Activated naive CD8-positive, alpha-beta T cell (primary cell): ENCODE results near the gene IL10RB.
"Not testable (repeated sequence)": the region's sequence is repeated elsewhere in the genome, so short reads cannot be mapped to it uniquely, and the experiment has no call there.

Experiments
- H3K27ac Mint-ChIP-seq: one replicate; pipeline ENCODE4 v1.8.0; 2021; ENCODE audit warnings: mixed read lengths
- H3K27me3 Mint-ChIP-seq: one replicate; pipeline ENCODE4 v1.8.0; 2021; ENCODE audit warnings: mixed read lengths
- H3K36me3 Mint-ChIP-seq: one replicate; pipeline ENCODE4 v1.8.0; 2021; ENCODE audit warnings: mixed read lengths
- H3K4me1 Mint-ChIP-seq: one replicate; pipeline ENCODE4 v1.8.0; 2021; ENCODE audit warnings: low read depth, mixed read lengths
- H3K4me3 Mint-ChIP-seq: one replicate; pipeline ENCODE4 v1.8.0; 2021; ENCODE audit warnings: mild to moderate bottlenecking, mixed read lengths
- H3K9me3 Mint-ChIP-seq: one replicate; pipeline ENCODE4 v1.8.0; 2021; ENCODE audit warnings: low read depth, mixed read lengths

Gene IL10RB

GRCh38 chr21:33315946-33316710 is 50.0 kb downstream of the IL10RB start:
- Mint-ChIP-seq H3K4me1 (no peaks in the 10 kb centered on the region), H3K36me3 (no peaks in the 10 kb centered on the region), H3K27ac (no peak overlapping the region), H3K9me3 (no peaks in the 10 kb centered on the region), H3K27me3 (no peaks in the 10 kb centered on the region), H3K4me3 (no peak overlapping the region)

GRCh38 chr21:33317145-33317544 is 51.0 kb downstream of the IL10RB start:
- Mint-ChIP-seq H3K4me3 (no peak overlapping the region), H3K27ac (no peak overlapping the region), H3K36me3 (no peaks in the 10 kb centered on the region), H3K9me3 (no peaks in the 10 kb centered on the region), H3K27me3 (no peaks in the 10 kb centered on the region), H3K4me1 (no peaks in the 10 kb centered on the region)

GRCh38 chr21:33317786-33318486 is 51.8 kb downstream of the IL10RB start:
- no peaks in the 10 kb centered on the region for H3K9me3 Mint-ChIP-seq

GRCh38 chr21:33321005-33321404 is 54.8 kb downstream of the IL10RB start:
- not testable (repeated sequence) for H3K4me1 Mint-ChIP-seq, H3K9me3 Mint-ChIP-seq, H3K36me3 Mint-ChIP-seq, H3K4me3 Mint-ChIP-seq, H3K27ac Mint-ChIP-seq, H3K27me3 Mint-ChIP-seq

More at GRCh38 chr21:33317786-33318486, 51.8 kb downstream of the IL10RB start:
- H3K27ac Mint-ChIP-seq = no peak overlapping the region
- no peaks in the 10 kb centered on the region for H3K27me3 Mint-ChIP-seq
- H3K36me3 Mint-ChIP-seq = no peaks in the 10 kb centered on the region
- H3K4me3 Mint-ChIP-seq = no peak overlapping the region
- H3K4me1 Mint-ChIP-seq = no peaks in the 10 kb centered on the region

- not testable (repeated sequence) for H3K9me3 Mint-ChIP-seq, H3K4me3 Mint-ChIP-seq, H3K27ac Mint-ChIP-seq, H3K36me3 Mint-ChIP-seq, H3K27me3 Mint-ChIP-seq
- H3K4me1 Mint-ChIP-seq = peaks cover 24% of the 10 kb centered on the region
Observed at GRCh38 chr21:33323610-33324009, 57.4 kb downstream of the IL10RB start.

- Mint-ChIP-seq H3K4me1 (peaks cover 31% of the 10 kb centered on the region), H3K27me3 (no peaks in the 10 kb centered on the region), H3K36me3 (peaks cover 2% of the 10 kb centered on the region), H3K27ac (no peak within 1 kb of the TSS), H3K9me3 (no peaks in the 10 kb centered on the region), H3K4me3 (no peak within 1 kb of the TSS)
Observed at GRCh38 chr21:33324291-33325221, 58.4 kb downstream of the IL10RB start, which contains the start of gene IFNAR1. Gene IFNAR1, plus strand, starts transcription at chr21:33324970. Its CDS starts 86 bp downstream, at chr21:33325056.

- Mint-ChIP-seq H3K36me3 (peaks cover 2% of the 10 kb centered on the region), H3K4me3 (no peak overlapping the region), H3K9me3 (no peaks in the 10 kb centered on the region), H3K4me1 (peaks cover 39% of the 10 kb centered on the region), H3K27me3 (no peaks in the 10 kb centered on the region), H3K27ac (no peak overlapping the region)
Observed at GRCh38 chr21:33325222-33326067, 59.3 kb downstream of the IL10RB start.

- Mint-ChIP-seq H3K27ac (peak overlapping the region; percentile 46), H3K4me1 (peaks cover 56% of the 10 kb centered on the region), H3K36me3 (peaks cover 5% of the 10 kb centered on the region), H3K4me3 (no peak overlapping the region), H3K27me3 (no peaks in the 10 kb centered on the region), H3K9me3 (no peaks in the 10 kb centered on the region)
Observed at GRCh38 chr21:33327326-33327725, 61.2 kb downstream of the IL10RB start.

GRCh38 chr21:33327792-33328433 is 61.7 kb downstream of the IL10RB start:
- H3K27ac Mint-ChIP-seq = peak overlapping the region; percentile 46
- H3K36me3 Mint-ChIP-seq = peaks cover 10% of the 10 kb centered on the region
- H3K4me1 Mint-ChIP-seq = peaks cover 61% of the 10 kb centered on the region
- H3K4me3 Mint-ChIP-seq = no peak overlapping the region
- H3K27me3 Mint-ChIP-seq = no peaks in the 10 kb centered on the region
- H3K9me3 Mint-ChIP-seq = no peaks in the 10 kb centered on the region

GRCh38 chr21:33330726-33331125 is 64.6 kb downstream of the IL10RB start:
- peaks cover 4% of the 10 kb centered on the region for H3K9me3 Mint-ChIP-seq
- H3K27me3 Mint-ChIP-seq = no peaks in the 10 kb centered on the region
- peaks cover 80% of the 10 kb centered on the region for H3K4me1 Mint-ChIP-seq
- peak overlapping the region; percentile 72 for H3K27ac Mint-ChIP-seq
- no peak overlapping the region for H3K4me3 Mint-ChIP-seq
- peaks cover 15% of the 10 kb centered on the region for H3K36me3 Mint-ChIP-seq

- Mint-ChIP-seq H3K4me3 (no peak overlapping the region), H3K27me3 (no peaks in the 10 kb centered on the region), H3K27ac (peak overlapping the region; percentile 51), H3K36me3 (peaks cover 15% of the 10 kb centered on the region), H3K4me1 (peaks cover 70% of the 10 kb centered on the region), H3K9me3 (peaks cover 4% of the 10 kb centered on the region)
Observed at GRCh38 chr21:33332143-33332542, 66.0 kb downstream of the IL10RB start.

GRCh38 chr21:33334191-33334590 is 68.0 kb downstream of the IL10RB start:
- Mint-ChIP-seq H3K27ac (peak overlapping the region; percentile 46), H3K4me1 (peaks cover 57% of the 10 kb centered on the region), H3K9me3 (peaks cover 4% of the 10 kb centered on the region)

GRCh38 chr21:33334824-33335223 is 68.7 kb downstream of the IL10RB start:
- Mint-ChIP-seq H3K4me1 (peaks cover 53% of the 10 kb centered on the region), H3K4me3 (no peak overlapping the region), H3K27me3 (no peaks in the 10 kb centered on the region), H3K9me3 (peaks cover 4% of the 10 kb centered on the region), H3K36me3 (peaks cover 14% of the 10 kb centered on the region), H3K27ac (no peak overlapping the region)

More at GRCh38 chr21:33334191-33334590, 68.0 kb downstream of the IL10RB start:
- Mint-ChIP-seq H3K27me3 (no peaks in the 10 kb centered on the region), H3K36me3 (peaks cover 14% of the 10 kb centered on the region), H3K4me3 (no peak overlapping the region)
